Adipose tissue (tissue), 3 donors: ENCODE results near the gene ANKS3. TPM values are rescaled to one million over a fixed set of nuclear protein-coding genes. Genes with fewer than 3 reads are reported as not detected.
"Not testable (repeated sequence)": the region's sequence is repeated elsewhere in the genome, so short reads cannot be mapped to it uniquely, and the experiment has no call there.

Source experiments
- H3K27ac ChIP-seq: one replicate; pipeline ENCODE4 v1.5.1; 2013; ENCODE audit warnings: low read depth, low read length
- WGBS, 3 donors: extraction: QIAGEN DNeasy Blood & Tissue Kit; methylation state at CpG; one replicate each; pipeline ENCODE4 v1.1.7; 2013; 5-methylcytosine and 5-hydroxymethylcytosine counted together
- polyA plus RNA-seq, 3 donors: library from polyadenylated mRNA; stranded (reverse); fragments of 200-250 nt; gene quantifications; one replicate each; pipeline ENCODE4 v1.2.3, GENCODE V29; 2013
- donor health status: healthy with polysubstance abuse.
- donor health status: Bipolar disorder and iron deficiency.
- donor health status: healthy.

ANKS3 gene
- polyA plus RNA-seq, 3 donors = 10.6 to 19.1 (median 11.4) TPM

- 90 to 95% (median 92%) methylated on average over 23 of the region's 23 CpGs for WGBS, 3 donors
- no peak overlapping the region for H3K27ac ChIP-seq
Measured at GRCh38 chr16:4760221-4760910, 26.3 kb upstream of the ANKS3 start.

GRCh38 chr16:4755687-4756086, 21.6 kb upstream of the ANKS3 start:
- H3K27ac ChIP-seq = no peak overlapping the region
- 97 to 99% (median 98%) methylated on average over 6 of the region's 6 CpGs for WGBS, 3 donors

GRCh38 chr16:4754865-4755264, 20.8 kb upstream of the ANKS3 start:
- WGBS, 3 donors = 97 to 100% (median 97%) methylated on average over 4 of the region's 4 CpGs
- H3K27ac ChIP-seq = no peak overlapping the region

- 85 to 95% (median 95%) methylated on average over 11 of the region's 11 CpGs for WGBS, 3 donors
- H3K27ac ChIP-seq = no peak overlapping the region
Measured at GRCh38 chr16:4753227-4753626, 19.2 kb upstream of the ANKS3 start.

GRCh38 chr16:4752351-4753100, 18.5 kb upstream of the ANKS3 start:
- 94 to 96% (median 94%) methylated on average over 42 to 44 of the region's 44 CpGs for WGBS, 3 donors
- H3K27ac ChIP-seq = no peak overlapping the region

- WGBS, 3 donors = 81 to 89% (median 82%) methylated on average over 8 of the region's 8 CpGs
- no peak overlapping the region for H3K27ac ChIP-seq
Measured at GRCh38 chr16:4750896-4751295, 16.8 kb upstream of the ANKS3 start.

GRCh38 chr16:4749700-4750257, 15.7 kb upstream of the ANKS3 start:
- WGBS, 3 donors = 88 to 95% (median 88%) methylated on average over 10 of the region's 10 CpGs
- H3K27ac ChIP-seq = no peak overlapping the region

GRCh38 chr16:4748682-4749411, 14.8 kb upstream of the ANKS3 start:
- no peak overlapping the region for H3K27ac ChIP-seq

GRCh38 chr16:4747906-4748681, 14.0 kb upstream of the ANKS3 start:
- 75 to 82% (median 78%) methylated on average over 14 of the region's 14 CpGs for WGBS, 3 donors
- no peak overlapping the region for H3K27ac ChIP-seq

More at GRCh38 chr16:4748682-4749411, 14.8 kb upstream of the ANKS3 start:
- 85 to 87% (median 85%) methylated on average over 16 of the region's 16 CpGs for WGBS, 3 donors

GRCh38 chr16:4746991-4747574, 13.0 kb upstream of the ANKS3 start:
- 44 to 69% (median 48%) methylated on average over 15 of the region's 15 CpGs for WGBS, 3 donors

GRCh38 chr16:4746215-4746614, 12.1 kb upstream of the ANKS3 start:
- no peak overlapping the region for H3K27ac ChIP-seq
- 84 to 85% (median 84%) methylated on average over 8 of the region's 8 CpGs for WGBS, 3 donors

More at GRCh38 chr16:4746991-4747574, 13.0 kb upstream of the ANKS3 start:
- H3K27ac ChIP-seq = no peak overlapping the region

- WGBS, 3 donors = 88 to 89% (median 89%) methylated on average over 3 of the region's 3 CpGs
- H3K27ac ChIP-seq = no peak overlapping the region
Measured at GRCh38 chr16:4745274-4745569, 11.2 kb upstream of the ANKS3 start.

GRCh38 chr16:4744555-4745273, 10.6 kb upstream of the ANKS3 start:
- H3K27ac ChIP-seq = no peak overlapping the region
- 73 to 86% (median 73%) methylated on average over 13 of the region's 13 CpGs for WGBS, 3 donors

- 34 to 42% (median 35%) methylated on average over 14 of the region's 14 CpGs for WGBS, 3 donors
- no peak overlapping the region for H3K27ac ChIP-seq
Measured at GRCh38 chr16:4743226-4743878, 9.3 kb upstream of the ANKS3 start.

GRCh38 chr16:4738370-4738769, 4.3 kb upstream of the ANKS3 start:
- 79 to 84% (median 83%) methylated on average over 5 of the region's 5 CpGs for WGBS, 3 donors
- not testable (repeated sequence) for H3K27ac ChIP-seq

GRCh38 chr16:4737545-4737944, 3.5 kb upstream of the ANKS3 start:
- no peak overlapping the region for H3K27ac ChIP-seq
- 72 to 86% (median 83%) methylated on average over 15 of the region's 15 CpGs for WGBS, 3 donors

- 83 to 93% (median 89%) methylated on average over 4 of the region's 4 CpGs for WGBS, 3 donors
- no peak overlapping the region for H3K27ac ChIP-seq
Measured at GRCh38 chr16:4736546-4736945, 2.5 kb upstream of the ANKS3 start.
